Activated naive CD4-positive, alpha-beta T cell treated with Interleukin-2 at 50 U/mL for 16 hours (primary cell): ENCODE data around the gene FXYD3.
"Not testable (repeated sequence)": the region's sequence is repeated elsewhere in the genome, so short reads cannot be mapped to it uniquely, and the experiment has no call there.

Experiments
- DNase-seq: peaks from one replicate; pipeline ENCODE4 v3.0.0-alpha.2; 2020

Gene FXYD3

DNA sequence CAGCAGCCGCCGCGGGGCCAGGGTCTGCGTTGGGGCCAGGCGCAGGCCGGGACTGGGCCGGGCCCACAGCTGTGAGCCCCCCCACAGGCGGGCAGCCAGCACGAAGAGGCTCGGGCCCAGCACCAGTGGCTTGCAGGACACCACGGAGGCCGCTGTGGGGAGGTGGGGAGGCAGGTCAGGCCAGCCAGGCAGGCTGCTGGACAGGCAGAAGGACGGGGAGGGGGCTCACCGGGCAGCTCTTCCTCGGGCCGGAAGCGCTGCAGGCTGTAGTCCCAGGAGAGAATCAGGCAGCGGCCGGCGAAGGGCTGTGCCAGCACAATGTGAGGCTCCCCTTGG, 11.0 kb downstream of the FXYD3 start:
- no peak for DNase-seq

DNA sequence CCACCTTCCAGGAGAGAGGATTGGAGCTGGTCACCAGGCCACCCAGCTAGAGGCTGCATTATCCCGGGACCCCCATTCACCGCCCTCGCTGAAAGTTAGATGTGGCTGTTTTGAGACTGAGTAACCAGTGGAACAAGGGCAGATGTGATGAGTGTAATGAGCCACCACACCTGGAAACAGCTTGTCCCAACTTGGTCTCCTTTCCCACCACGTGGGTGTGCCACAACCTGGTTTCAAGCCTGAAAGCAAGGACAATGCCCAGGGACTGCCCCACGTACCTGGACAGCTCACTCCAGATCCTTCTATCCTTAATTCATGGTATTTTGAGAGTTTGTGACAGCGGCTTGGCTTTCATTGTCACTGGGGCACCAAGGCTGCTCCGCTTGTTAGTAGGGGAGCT, 12.2 kb downstream of the FXYD3 start:
- no peak for DNase-seq

DNA sequence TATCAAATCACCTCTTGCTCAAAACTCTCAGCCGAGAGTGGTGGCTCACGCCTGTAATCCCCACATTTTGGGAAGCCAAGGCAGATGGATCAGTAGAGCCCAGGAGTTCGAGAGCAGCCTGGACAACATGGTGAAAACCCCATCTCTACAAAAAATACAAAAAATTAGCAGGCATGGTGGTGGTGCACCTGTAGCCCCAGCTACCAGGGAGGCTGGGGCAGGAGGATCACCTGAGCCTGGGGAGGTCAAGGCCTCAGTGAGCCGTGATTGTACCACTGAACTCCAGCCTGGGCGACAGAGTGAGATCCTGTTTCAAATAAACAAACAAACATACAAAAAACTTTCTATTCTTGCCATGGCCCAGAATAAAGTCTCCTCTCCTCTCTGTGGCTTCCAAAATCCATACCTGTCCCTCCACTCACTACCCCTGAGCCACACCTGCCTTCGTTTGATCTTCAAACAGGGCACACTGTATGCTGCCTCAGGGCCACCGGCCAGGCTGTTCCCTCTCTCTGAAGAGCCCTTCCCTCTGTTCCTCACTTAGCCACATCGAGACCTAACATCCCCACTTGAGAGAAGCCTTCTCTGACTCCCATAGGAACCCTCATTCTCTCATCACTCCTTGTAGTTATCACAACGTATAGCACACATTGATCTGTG, 12.9 kb downstream of the FXYD3 start:
- no peak for DNase-seq

DNA sequence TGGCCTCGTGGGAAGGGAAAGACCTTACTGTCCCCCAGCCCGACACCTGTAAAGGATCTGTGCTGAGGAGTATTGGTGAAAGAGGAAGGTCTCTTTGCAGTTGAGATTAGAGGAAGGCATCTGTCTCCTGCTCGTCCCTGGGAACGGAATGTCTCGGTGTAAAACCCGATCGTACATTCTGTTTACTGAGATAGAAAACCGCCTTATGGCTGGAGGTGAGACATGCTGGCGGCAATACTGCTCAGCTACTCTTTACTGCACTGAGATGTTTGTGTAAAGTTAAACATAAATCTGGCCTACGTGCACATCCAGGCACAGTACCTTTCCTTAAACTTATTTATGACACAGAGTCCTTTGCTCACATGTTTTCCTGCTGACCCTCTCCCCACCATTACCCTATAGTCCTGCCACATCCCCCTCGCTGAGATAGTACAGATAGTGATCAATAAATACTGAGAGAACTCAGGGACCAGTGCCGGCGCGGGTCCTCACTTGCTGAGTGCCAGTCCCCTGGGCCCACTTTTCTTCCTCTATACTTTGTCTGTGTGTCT, 14.2 kb downstream of the FXYD3 start:
- DNase-seq: not testable (repeated sequence)

DNA sequence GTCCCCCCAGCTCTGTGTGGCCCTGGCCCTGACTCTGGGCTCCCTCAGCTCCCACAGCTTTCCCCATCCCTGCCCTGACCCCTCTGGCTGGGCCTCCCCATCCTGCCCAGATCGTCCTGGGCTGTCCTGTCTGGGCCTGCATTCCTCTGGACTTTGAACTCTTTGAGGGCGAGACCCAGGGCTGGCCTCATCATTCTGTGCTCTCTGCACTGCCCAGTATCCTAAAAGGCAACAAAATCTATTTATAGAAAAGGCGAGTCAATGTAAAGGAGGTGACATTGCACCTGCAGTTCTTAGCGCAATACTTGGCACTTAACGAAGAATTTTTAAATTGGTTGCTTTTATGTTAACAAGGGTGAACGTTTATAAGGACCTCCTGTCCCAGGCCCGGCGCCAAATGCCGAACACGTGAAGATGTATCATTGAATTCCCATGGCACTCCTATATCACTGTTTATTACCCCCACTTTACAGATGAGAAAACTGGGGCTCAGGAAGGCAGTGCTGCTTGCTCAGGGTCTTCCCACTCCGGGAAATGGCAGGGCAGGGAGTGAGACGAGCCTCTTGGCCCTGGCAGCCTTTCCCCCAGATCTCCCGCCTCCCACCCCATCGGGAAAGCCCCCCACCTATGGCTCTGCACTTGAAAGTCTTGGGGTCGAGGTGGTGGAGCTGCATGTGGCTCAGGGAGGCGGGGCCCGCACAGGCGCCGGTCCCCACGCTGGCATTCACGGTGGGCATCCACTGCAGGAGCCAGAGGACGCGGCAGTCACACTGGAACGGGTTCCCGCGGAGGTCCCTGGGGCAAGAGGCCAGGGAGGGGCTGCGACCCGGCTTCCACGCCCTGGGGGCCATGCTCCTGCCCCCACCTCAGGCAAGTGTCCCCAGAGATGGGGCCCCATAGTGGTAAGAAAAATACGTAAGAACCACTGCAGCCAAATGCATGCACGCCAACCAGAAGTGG, 15.4 kb downstream of the FXYD3 start:
- no peak for DNase-seq

DNA sequence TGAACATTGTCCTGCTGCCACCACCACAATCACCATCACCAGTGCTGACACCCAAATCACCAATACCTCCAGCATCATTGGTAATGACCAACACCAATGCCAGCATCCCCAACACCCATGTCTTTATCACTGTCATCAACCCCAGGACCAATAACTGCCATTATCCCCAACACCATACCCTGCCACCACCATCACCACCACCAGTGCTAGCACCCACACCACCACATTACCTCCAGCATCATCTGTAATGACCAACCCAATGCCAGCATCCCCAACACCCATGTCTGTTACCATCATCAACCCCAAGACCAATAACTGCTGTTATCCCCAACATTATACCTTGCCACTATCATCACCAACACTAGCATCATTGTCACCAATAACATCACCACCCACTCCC, 16.6 kb downstream of the FXYD3 start:
- DNase-seq: no peak

DNA sequence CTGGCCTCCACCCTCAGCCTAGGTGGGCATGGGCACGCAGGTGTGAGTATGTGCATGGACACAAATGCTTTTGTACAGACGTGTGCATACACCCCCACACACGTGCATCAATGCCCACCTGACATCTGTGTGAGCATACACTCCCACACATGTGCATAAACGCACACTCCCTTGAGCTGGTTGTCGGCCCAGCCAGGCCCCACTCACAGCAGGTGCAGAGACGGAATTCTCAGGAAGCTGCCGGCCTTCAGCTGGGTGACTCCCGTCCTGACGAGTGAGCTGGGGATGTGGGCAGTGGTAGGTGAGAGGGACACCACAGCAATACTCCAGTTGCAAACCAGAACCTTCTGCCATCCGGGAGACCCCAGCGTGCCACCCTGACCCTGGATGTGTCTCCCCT, 18.2 kb downstream of the FXYD3 start:
- DNase-seq: no peak

DNA sequence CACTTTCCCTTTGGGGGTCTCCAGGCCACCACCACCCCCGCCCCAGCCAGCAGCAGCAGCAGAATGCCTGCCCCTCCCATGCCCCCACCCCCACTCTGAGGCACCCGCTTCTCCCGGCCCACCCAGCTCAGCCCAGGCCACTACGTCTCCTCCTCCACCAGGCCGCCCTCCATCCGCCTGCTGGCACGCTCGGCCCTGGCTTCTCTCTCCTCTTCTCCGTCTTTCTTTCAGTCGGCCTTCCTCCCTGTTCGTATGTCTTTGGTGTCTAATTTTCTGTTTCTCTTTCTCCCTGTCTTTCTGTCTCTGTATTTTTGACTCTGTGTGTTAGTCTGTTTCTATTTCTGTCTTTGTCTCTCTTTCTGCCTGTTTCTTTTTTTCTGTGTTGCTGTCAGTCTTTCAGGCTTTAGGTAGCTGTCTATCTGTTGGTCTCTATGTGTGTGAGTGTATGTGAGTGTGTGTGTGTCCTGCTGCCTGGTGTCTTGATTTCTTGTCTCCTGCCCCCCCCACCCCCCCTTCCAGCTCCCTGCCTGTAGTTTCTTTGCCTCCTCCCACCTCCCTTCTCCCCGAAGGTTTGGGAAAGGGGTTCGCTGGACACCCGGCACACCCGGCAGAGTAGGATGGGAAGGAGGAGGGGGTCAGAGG, 19.1 kb downstream of the FXYD3 start, which contains the start of gene LGI4:
Gene LGI4 (minus strand): TSS at position 459 of the 642 bp plus-strand sequence. CDS start 379 bp downstream, at position 80.
- no peak for DNase-seq

DNA sequence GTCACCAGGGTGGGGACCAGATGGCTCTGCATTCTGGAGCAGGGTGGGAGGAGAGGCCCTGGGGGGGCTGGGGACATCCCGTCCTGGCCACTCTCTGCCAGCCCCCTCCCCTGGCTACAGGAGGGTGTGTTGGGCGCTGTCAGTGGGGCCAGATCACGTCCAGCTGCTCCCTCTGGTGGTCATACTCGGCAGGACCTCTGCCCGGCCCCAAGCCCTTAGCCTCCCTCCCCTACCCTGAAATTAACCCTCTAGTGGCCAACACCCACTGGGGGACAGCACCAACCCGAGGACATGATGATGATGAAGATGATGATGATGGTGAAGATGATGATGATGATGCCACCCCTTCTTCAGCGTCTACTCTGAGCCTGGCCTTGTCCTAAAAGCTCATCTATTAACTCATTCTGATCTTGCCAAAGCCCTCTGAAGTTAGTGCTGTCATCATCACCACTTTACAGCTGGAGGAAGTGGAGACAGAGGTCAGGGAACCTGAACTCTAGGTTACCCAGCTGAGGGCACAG, 19.8 kb downstream of the FXYD3 start:
- DNase-seq: peak; percentile 73

DNA sequence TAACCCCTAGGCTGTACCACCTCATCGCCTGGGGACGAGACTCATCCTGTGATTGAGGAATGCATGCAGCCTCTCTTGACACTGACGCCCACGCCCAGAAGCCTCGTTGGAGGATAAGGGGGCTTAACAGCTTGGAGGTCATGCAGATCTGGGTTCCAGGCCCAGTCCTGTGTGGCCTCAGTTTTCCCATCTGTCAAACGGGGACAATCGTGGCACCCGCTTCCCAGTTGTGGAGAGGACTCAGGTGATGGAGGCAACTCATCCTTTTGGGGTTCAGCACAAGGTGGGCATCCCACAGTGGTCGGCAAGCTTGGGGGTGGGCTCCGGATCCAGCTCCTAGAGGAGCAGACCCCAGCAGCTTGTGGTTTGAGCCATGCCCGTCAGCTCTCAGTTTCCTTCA, 20.6 kb downstream of the FXYD3 start:
- DNase-seq: no peak

DNA sequence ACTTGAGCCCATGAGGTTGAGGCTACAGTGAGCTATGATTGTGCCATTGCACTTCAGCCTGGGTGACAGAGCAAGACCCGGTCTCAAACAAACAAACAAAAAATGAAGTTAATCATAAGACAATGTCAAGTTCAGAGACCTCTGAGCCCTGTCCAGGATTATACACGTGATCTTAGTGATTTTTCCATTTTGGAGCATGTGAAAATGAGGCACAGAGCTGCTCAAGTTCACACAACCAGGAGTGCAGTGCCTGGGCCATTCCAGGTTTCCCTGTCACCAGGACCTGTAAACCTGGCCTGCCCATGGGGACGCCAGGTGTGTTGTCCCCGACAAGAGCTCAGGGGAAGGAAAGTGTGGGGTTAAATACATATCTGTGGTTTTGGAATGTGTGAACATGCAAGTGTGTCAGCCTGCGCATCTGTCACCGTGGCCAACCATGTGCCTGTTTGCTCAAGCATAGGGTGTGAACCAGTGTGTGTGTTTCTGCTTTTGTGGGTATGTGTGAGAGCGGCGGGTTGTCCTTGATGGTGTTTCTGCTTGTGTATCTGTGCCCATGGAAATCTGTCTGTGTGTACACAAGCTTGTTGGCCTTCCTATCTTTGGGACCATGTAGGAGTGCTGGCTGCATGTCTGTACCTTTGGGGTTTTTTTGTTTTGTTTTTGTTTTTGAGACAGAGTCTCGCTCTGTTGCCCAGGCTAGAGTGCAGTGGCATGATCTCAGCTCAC, 21.5 kb downstream of the FXYD3 start:
- no peak for DNase-seq

DNA sequence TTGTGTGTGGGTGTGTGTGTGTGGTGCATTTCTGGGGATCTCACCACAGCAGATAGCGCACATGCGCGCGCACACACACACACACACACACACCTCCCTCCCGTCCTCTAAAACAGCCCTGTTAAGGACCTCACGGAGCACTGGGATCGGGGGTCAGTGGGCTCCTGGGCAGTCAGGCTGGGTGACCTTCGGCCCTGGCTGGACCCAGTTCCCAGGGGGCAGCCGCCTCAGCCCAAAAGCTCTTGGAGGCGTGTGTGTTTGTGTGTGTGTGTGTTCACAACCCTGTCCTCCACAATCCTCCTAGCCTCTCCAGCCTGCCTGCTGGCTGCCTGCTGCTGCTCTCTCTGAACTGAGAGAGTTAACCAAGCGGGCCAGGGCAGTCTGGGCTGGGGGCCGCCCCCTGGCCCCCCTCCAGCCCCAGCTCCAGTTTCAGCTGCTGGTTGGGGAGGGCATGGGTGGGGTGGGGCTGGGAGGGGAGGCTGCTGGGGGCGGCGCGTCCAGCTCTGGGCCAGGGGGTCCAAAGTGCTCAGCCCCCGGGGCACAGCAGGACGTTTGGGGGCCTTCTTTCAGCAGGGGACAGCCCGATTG, 22.8 kb downstream of the FXYD3 start, which contains the start of gene FXYD1:
Gene FXYD1 (plus strand): TSS at position 520 of the 588 bp plus-strand sequence. CDS start 1,256 bp downstream, outside the sequence.
- DNase-seq: no peak

DNA sequence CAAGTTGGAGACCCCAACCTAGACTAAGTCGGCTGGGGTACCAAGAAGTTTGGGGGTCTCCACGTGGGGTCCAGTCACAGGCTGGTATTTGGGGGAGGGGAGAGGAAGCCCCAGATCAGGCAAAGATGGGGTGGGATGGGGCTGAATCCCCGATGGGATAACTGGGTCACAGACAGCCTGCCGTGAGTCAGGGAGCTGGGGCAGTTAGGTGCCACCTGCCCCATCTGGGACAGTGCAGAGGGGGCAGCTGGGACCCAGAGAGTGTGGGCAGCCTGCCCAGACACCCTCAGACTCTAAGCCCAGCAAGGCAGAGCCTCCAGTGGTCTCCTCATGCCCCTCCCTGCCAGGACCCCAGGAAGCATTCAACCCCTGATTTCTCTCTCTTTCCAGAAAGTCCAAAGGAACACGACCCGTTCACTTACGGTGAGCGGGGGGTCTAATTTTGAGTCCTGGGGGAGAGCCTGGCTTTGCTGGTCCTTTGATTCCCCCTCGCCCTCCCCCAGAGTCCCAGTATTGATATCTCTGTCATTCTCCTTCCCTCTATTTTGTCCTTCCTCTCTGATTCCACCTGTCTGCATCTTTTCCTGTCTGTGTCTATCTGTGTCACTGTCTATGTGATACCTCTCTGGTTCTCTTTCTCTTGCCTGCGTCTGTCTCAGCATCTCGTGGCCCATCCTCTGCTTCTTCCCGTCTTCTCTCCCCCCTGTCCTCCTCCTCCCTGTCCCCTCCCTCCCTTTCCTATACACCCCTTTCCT, 24.8 kb downstream of the FXYD3 start:
- no peak for DNase-seq

DNA sequence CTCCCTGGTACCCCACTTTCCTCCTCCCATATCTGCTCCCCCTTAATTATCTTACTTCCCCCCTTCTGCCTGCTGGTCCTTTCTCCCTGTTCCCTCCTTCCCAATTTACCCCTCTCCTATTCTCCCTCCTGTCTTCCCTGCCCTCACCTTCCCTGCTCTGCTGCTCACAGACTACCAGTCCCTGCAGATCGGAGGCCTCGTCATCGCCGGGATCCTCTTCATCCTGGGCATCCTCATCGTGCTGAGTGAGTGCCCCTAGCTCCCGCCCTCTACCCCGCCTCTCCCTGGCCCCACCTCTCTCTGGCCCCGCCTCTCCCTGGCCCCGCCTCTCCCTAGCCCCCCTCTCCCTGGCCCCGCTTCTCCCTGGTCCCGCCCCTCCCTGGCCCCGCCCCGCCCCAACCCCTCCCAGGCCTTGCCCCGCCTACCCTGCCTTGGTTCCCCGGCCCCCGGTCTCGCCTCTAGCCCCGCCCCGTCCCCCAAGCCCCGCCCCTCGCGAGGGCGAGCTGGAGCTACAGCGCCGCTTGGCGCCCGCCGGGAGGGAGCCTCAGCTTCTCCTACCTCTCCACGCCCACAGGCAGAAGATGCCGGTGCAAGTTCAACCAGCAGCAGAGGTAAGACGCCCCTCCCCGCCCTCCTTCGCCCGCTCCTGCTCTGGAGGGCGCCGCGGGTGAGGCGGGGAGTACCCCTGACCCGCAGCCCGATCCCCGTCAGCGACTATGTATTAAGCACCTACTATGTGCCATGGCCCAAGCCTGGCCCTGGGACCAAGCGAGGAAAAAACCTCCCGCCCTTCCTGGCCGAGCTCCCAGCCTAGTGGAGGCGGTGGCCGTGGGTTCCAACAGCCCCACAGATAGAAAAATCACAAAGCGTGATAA, 25.6 kb downstream of the FXYD3 start:
- peak; percentile 95 for DNase-seq

DNA sequence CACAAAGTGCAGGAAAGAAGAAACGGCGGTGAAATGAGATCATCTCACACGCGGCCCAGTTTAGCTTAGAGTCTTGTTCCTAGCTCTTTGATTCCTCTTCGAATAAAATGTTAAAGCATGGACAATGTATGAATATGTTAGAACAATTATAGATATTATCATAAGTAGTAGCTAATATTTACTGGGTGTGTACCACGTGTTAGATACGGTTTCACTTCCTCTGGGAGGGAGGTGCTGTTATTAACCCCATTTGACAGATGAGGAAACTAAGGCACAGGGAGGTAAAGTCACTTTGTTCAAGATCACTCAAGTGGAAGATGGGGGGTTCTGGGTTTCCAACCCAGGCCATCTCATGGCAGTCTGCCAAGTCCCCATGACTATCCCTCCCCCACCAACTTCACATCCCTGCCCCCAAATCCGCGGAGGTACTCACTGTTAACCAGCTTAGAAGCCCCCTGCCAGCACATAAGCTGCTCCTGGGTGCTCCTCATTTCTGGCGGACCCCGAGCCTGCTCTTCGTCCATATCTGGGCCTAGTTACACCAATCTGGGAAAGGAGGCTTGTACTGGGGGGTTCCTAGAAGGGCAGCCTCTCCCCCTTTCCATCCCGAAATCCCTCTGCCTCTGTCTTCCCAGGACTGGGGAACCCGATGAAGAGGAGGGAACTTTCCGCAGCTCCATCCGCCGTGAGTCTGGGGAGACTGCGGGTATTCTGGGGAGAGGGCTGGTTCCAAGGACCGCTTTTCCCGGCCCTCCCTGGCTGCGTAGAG, 26.4 kb downstream of the FXYD3 start:
- peak; percentile 6 for DNase-seq

DNA sequence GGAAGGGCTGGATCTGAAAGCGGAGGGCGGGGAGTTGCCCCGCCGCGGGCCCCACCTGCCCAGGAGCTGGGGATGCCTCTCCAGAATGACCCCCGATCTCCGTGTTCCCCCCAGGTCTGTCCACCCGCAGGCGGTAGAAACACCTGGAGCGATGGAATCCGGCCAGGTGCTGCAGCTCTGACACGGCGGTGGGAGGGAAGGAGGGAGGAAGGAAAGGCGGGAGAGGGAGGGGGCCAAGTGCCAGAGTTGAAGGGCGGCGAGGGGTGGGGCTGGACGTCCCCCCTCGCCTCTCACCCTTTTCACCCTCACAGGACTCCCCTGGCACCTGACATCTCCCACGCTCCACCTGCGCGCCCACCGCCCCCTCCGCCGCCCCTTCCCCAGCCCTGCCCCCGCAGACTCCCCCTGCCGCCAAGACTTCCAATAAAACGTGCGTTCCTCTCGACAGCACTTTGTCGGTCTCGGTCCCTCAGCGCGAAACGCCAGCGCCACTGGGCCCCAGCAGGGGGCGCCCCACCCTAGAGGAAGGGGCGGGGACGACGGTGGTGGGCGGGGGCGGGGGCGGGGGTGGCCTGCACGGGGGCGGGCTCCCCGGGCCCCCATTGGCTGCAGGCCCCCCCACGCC, 27.1 kb downstream of the FXYD3 start:
- peak; percentile 69 for DNase-seq

DNA sequence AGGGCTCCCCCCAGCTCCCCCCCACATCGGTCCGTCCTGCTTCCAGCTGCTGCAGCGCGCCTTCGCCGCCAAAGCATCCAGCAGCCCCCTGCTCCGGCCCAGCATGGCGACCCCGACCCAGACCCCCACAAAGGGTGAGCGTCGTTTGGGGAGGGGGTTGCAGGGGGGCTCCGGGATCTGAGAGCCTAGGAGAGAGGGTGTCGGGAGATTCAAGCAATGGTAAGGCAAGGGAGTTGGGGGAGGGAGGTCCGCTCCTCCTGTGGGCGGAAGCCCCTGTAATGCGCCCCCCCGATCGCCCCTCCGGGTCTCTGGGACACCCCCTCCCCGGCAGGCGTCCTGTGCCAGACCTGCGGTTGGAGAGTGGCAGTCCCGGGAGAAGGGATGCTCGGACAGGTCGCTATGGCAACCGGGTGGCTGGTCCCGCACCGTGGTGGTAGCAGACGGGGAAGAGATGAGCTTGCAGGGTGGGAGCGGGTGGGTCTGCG, 27.6 kb downstream of the FXYD3 start, which contains the start of gene FXYD7:
Gene FXYD7 (plus strand): TSS at position 25 of the 485 bp plus-strand sequence. CDS start 79 bp downstream, at position 104.
- no peak for DNase-seq

DNA sequence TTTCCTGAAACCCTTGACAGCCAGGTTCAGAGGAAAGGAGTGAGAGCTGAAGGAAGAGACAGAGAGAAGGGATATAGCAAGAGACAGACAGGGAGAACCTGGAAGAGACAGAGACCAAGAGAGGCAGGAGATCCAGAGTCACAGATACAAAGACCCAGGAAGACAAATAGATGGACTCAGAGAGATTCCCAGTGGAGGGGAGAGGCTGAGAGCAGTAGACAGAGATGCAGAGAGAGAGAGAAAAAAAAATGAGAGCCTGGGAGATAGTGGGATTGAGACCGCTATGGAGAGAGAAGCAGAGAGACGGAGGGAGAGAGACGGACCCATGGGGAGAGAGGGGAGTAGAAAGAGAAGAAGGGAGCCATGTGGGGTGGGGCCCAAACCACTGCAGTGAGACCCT, 28.2 kb downstream of the FXYD3 start:
- no peak for DNase-seq

DNA sequence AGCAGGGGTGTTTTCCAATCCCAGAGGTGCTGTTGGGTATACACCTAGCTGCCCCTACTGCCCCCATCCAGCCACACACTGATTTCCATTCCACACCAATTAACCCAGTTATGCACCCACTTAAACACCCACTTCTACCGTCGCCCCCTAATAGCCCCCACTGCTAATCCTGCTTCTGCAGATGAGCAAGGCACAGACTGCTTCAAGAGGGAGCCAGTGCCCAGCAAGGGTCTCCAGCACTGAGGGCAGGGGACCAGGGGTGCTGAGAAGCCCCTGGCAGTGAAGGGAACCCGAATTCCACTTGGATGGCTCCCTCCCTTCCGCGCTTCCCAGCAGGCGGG, 28.6 kb downstream of the FXYD3 start:
- no peak for DNase-seq
